GM23338 (cell line): Measurements from ENCODE around the gene PTPRR.

Experiments used
- CREB1 ChIP-seq: fragments of 250-450 bp; sonication (Bioruptor Pico); IDR thresholded peaks from 2 replicates; pipeline ENCODE4 v1.5.0; 2020; ENCODE audit warnings: low read depth, mild to moderate bottlenecking, moderate library complexity
- CTCF ChIP-seq, 2 experiments: fragments of 200-600 bp in 1 of 2; sonication (generic) in 1 of 2; conservative IDR thresholded peaks; 2 replicates each; pipeline versions ENCODE4 v1.5.1 to v1.6.1; 2016 to 2017; ENCODE audit warnings: antibody characterized with exemption in 2 of 2, low read depth in 2 of 2, mild to moderate bottlenecking in 2 of 2, moderate library complexity in 1 of 2
- ETS1 ChIP-seq: IDR thresholded peaks from 2 replicates; pipeline ENCODE4 v1.6.1; 2016; ENCODE audit warnings: antibody characterized with exemption
- EZH2 ChIP-seq: fragments of 200-600 bp; sonication (generic); IDR thresholded peaks from one replicate; pipeline ENCODE4 v1.8.0; 2017; ENCODE audit warnings: antibody characterized with exemption, mild to moderate bottlenecking, low read depth; ENCODE audit not compliant: unreplicated experiment
- POLR2AphosphoS5 ChIP-seq: IDR thresholded peaks from 2 replicates; pipeline ENCODE4 v1.6.1; 2016; ENCODE audit warnings: antibody characterized with exemption, low read depth
- REST ChIP-seq: IDR thresholded peaks from one replicate; pipeline ENCODE4 v1.6.1; 2018; ENCODE audit warnings: antibody characterized with exemption; ENCODE audit not compliant: unreplicated experiment
- ZNF114 ChIP-seq: fragments of 250-450 bp; sonication (Bioruptor Pico); IDR thresholded peaks from 2 replicates; pipeline ENCODE4 v1.5.0; 2020; ENCODE audit warnings: mild to moderate bottlenecking, moderate library complexity

- TF ChIP-seq CTCF (conservative IDR thresholded peaks at IDR 0.05; ENCODE audit: low read depth in 2 of 2): no peak
- TF ChIP-seq ETS1: no peak
- TF ChIP-seq CREB1 (CRISPR knock-in tag): no peak
- TF ChIP-seq EZH2: no peak
- no peak for TF ChIP-seq POLR2AphosphoS5
- TF ChIP-seq REST: no peak
- no peak for TF ChIP-seq ZNF114
Observed at GRCh38 chr12:70815971-70816391, 104.6 kb downstream of the PTPRR start.
